Astrocyte of the cerebellum (primary cell): ENCODE results near the gene SMYD3.

Experiments
- DNase-seq: peaks from one replicate; pipeline ENCODE4 v3.0.0-alpha.2; 2011; ENCODE audit warnings: low read depth
- H3K4me3 ChIP-seq: 2 replicates; pipeline ENCODE4 v1.5.1; 2011; ENCODE audit warnings: mild to moderate bottlenecking, low read depth, low read length, moderate library complexity
- CTCF ChIP-seq: IDR thresholded peaks from 2 replicates; pipeline ENCODE4 v1.5.1; 2012; ENCODE audit warnings: low read length, low read depth, moderate library complexity, mild to moderate bottlenecking; ENCODE audit errors: missing control alignments
- in situ Hi-C: cut with HindIII; loops from 2 replicates; pipeline ENCODE4 v1.10.0; 2017; ENCODE audit warnings: low sequenced_read_pairs

SMYD3 gene

GRCh38 chr1:245812278-245812677, 694.8 kb downstream of the SMYD3 start:
- H3K4me3 ChIP-seq = no peak overlapping the region
- TF ChIP-seq CTCF = no peak
- DNase-seq = no peak
- in situ Hi-C loops = no loop called here

GRCh38 chr1:245810789-245811337, 696.2 kb downstream of the SMYD3 start:
- H3K4me3 ChIP-seq = no peak overlapping the region
- no peak for TF ChIP-seq CTCF
- no peak for DNase-seq
- in situ Hi-C loops = no loop called here

GRCh38 chr1:245810181-245810769, 696.8 kb downstream of the SMYD3 start:
- DNase-seq = no peak
- no peak for TF ChIP-seq CTCF
- H3K4me3 ChIP-seq = no peak overlapping the region
- in situ Hi-C loops = no loop called here

- in situ Hi-C loops = loop anchor here (10.0 kb wide), 1 partner anchor 655 kb away; the partner anchor contains the start of gene KIF26B
- DNase-seq = no peak
- no peak for TF ChIP-seq CTCF
- no peak overlapping the region for H3K4me3 ChIP-seq
Observed at GRCh38 chr1:245809361-245809760, 697.7 kb downstream of the SMYD3 start.

GRCh38 chr1:245807954-245808719, 698.9 kb downstream of the SMYD3 start:
- in situ Hi-C loops = loop anchor here (10.0 kb wide), 1 partner anchor 653 kb away; the partner anchor contains the start of gene KIF26B
- DNase-seq = no peak

More at GRCh38 chr1:245807954-245808719, 698.9 kb downstream of the SMYD3 start:
- no peak for TF ChIP-seq CTCF
- no peak overlapping the region for H3K4me3 ChIP-seq
